Esophagus muscularis mucosa (tissue), 4 donors: ENCODE data around the gene CCR3. TPM values are rescaled to one million over a fixed set of nuclear protein-coding genes. Genes with fewer than 3 reads are reported as not detected.
A peak's percentile ranks its signal among the peaks of the same experiment; 100 is the strongest.

Experiments used
- DNase-seq: peaks from one replicate; pipeline ENCODE4 v3.0.0-alpha.2; 2017; ENCODE audit errors: extremely low spot score
- H3K27ac ChIP-seq, 4 donors: fragments of 200-600 bp; sonication (generic); replicated peaks in 1 of 4; 1 replicate in 3 of 4; 2 replicates in 1 of 4; pipeline ENCODE4 v1.5.1; 2016 to 2019; ENCODE audit warnings: mild to moderate bottlenecking in 1 of 4
- H3K27me3 ChIP-seq, 4 donors: fragments of 200-600 bp; sonication (generic); one replicate each; pipeline versions ENCODE4 v1.5.1 to v1.6.0; 2016 to 2019
- H3K36me3 ChIP-seq, 4 donors: fragments of 200-600 bp; sonication (generic); one replicate each; pipeline ENCODE4 v1.5.1; 2016 to 2019
- H3K4me1 ChIP-seq, 4 donors: fragments of 200-600 bp; sonication (generic); one replicate each; pipeline ENCODE4 v1.5.1; 2016 to 2019
- H3K4me3 ChIP-seq, 4 donors: fragments of 200-600 bp; sonication (generic); 1 replicate in 2 of 4; 2 replicates in 2 of 4; pipeline ENCODE4 v1.5.1; 2016 to 2019; ENCODE audit warnings: mild to moderate bottlenecking in 4 of 4, moderate library complexity in 1 of 4
- H3K9me3 ChIP-seq, 4 donors: fragments of 200-600 bp; sonication (generic); 1 replicate in 3 of 4; 2 replicates in 1 of 4; pipeline ENCODE4 v1.5.1; 2016 to 2019
- CTCF ChIP-seq, 3 experiments: fragments of 200-600 bp in 2 of 3; fragments of 450-650 bp in 1 of 3; sonication (generic) in 2 of 3; IDR thresholded peaks; one replicate each; pipeline ENCODE4 v1.5.1; 2017 to 2019; ENCODE audit warnings: antibody characterized with exemption in 3 of 3, mild to moderate bottlenecking in 2 of 3, moderate library complexity in 1 of 3
- EP300 ChIP-seq: sonication (generic); formaldehyde crosslinking; IDR thresholded peaks from one replicate; pipeline ENCODE4 v1.6.1; 2017; ENCODE audit warnings: antibody characterized with exemption
- POLR2A ChIP-seq: fragments of 450-650 bp; IDR thresholded peaks from one replicate; pipeline ENCODE4 v1.6.1; 2017; ENCODE audit warnings: antibody characterized with exemption, moderate library complexity, mild to moderate bottlenecking, low read depth
- POLR2AphosphoS5 ChIP-seq, 2 donors: sonication (generic); formaldehyde crosslinking; IDR thresholded peaks; one replicate each; pipeline ENCODE4 v1.6.1; 2017; ENCODE audit warnings: antibody characterized with exemption in 2 of 2
- WGBS: methylation state at CpG from one replicate; pipeline ENCODE4 v1.1.5; 2018; 5-methylcytosine and 5-hydroxymethylcytosine counted together
- intact Hi-C: fragments of 100-400 bp; cut with DNase I; formaldehyde crosslinking; loops from one replicate; pipeline ENCODE4 v1.15.1; 2023
- total RNA-seq, 4 donors: library from RNA; depleted of rRNA; stranded (reverse); fragments of >200 nt; gene quantifications; one replicate each; pipeline versions ENCODE4 v1.1.0 to v1.2.1, GENCODE V29; 2016

Gene CCR3
- total RNA-seq, 4 donors from 2014 or later, result not detected

- DNase-seq, result no peak
- TF ChIP-seq EP300 (no peak), POLR2A (no peak), CTCF (IDR thresholded peaks at IDR 0.05) (no peak), POLR2AphosphoS5 (IDR thresholded peaks at IDR 0.05) (no peak)
- no peaks in the 10 kb centered on the region for H3K36me3 ChIP-seq
- WGBS, result 69% methylated on average over 5 of the region's 5 CpGs
- no peak overlapping the region for H3K27ac ChIP-seq
- peaks cover 0 to 5% (median 0%) of the 10 kb centered on the region in 4 donors for H3K4me1 ChIP-seq
- no peaks in the 10 kb centered on the region for H3K9me3 ChIP-seq
- H3K27me3 ChIP-seq, result no peaks in the 10 kb centered on the region
- intact Hi-C loops, result no loop called here
- no peak overlapping the region for H3K4me3 ChIP-seq
Measured at GRCh38 chr3:46299608-46300460, 57.6 kb downstream of the CCR3 start.

DNA sequence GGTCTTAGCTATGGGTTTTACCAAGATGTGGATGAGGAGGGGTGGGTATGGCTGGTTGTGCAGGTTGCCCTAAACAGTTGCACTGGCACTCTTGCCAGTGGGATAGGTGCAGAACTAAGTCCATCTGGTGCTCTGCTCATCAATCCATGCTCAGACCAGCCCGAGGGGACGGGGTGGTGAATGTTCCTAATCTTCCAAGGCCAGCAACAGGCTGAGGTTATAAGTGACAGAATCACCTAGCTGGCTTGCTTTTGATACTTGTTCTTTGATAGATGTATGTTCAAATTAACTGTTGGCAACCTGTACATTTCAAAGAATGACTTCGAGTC is 58.2 kb downstream of the CCR3 start:
- H3K27me3 ChIP-seq, result no peaks in the 10 kb centered on the region
- TF ChIP-seq POLR2A, result no peak
- TF ChIP-seq POLR2AphosphoS5 (IDR thresholded peaks at IDR 0.05), result no peak
- TF ChIP-seq EP300, result no peak
- TF ChIP-seq CTCF (IDR thresholded peaks at IDR 0.05), result no peak
- H3K9me3 ChIP-seq, result no peaks in the 10 kb centered on the region
- DNase-seq, result no peak
- no peaks in the 10 kb centered on the region for H3K36me3 ChIP-seq
- intact Hi-C loops, result no loop called here
- no peak overlapping the region for H3K27ac ChIP-seq
- peaks cover 0 to 5% (median 0%) of the 10 kb centered on the region in 4 donors for H3K4me1 ChIP-seq
- WGBS, result 78% methylated on average over 3 of the region's 3 CpGs
- no peak overlapping the region for H3K4me3 ChIP-seq

- 84% methylated on average over 7 of the region's 7 CpGs for WGBS
- Histone ChIP-seq H3K36me3 (no peaks in the 10 kb centered on the region), H3K4me1 (peaks cover 0 to 5% (median 0%) of the 10 kb centered on the region in 4 donors), H3K4me3 (no peak overlapping the region), H3K27me3 (no peaks in the 10 kb centered on the region), H3K9me3 (no peaks in the 10 kb centered on the region), H3K27ac (peak overlapping the region in 1 of 4 donors; percentile 52)
- TF ChIP-seq POLR2AphosphoS5 (IDR thresholded peaks at IDR 0.05), result no peak
- TF ChIP-seq POLR2A, result no peak
- no peak for TF ChIP-seq CTCF (IDR thresholded peaks at IDR 0.05)
- TF ChIP-seq EP300, result no peak
- intact Hi-C loops, result no loop called here
- no peak for DNase-seq
Measured at GRCh38 chr3:46301122-46301835, 59.0 kb downstream of the CCR3 start.

GRCh38 chr3:46303240-46303639 is 61.0 kb downstream of the CCR3 start:
- TF ChIP-seq POLR2A (no peak), EP300 (no peak), POLR2AphosphoS5 (IDR thresholded peaks at IDR 0.05) (no peak), CTCF (IDR thresholded peaks at IDR 0.05) (no peak)
- WGBS, result 62% methylated on average over 3 of the region's 3 CpGs
- Histone ChIP-seq H3K36me3 (no peaks in the 10 kb centered on the region), H3K9me3 (no peaks in the 10 kb centered on the region), H3K27me3 (no peaks in the 10 kb centered on the region), H3K4me3 (no peak overlapping the region), H3K27ac (no peak overlapping the region), H3K4me1 (peaks cover 0 to 5% (median 0%) of the 10 kb centered on the region in 4 donors)
- no peak for DNase-seq
- intact Hi-C loops, result no loop called here
